Measurements from ENCODE around the gene ZNF692.

GRCh38 chr1:248821641-248822040, 37.2 kb downstream of the ZNF692 start:
- TF ChIP-seq, protein P1, sequence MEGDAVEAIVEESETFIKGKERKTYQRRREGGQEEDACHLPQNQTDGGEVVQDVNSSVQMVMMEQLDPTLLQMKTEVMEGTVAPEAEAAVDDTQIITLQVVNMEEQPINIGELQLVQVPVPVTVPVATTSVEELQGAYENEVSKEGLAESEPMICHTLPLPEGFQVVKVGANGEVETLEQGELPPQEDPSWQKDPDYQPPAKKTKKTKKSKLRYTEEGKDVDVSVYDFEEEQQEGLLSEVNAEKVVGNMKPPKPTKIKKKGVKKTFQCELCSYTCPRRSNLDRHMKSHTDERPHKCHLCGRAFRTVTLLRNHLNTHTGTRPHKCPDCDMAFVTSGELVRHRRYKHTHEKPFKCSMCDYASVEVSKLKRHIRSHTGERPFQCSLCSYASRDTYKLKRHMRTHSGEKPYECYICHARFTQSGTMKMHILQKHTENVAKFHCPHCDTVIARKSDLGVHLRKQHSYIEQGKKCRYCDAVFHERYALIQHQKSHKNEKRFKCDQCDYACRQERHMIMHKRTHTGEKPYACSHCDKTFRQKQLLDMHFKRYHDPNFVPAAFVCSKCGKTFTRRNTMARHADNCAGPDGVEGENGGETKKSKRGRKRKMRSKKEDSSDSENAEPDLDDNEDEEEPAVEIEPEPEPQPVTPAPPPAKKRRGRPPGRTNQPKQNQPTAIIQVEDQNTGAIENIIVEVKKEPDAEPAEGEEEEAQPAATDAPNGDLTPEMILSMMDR (IDR thresholded peaks at IDR 0.05) = no peak
- no peak for TF ChIP-seq POLR2A (IDR thresholded peaks at IDR 0.05)

Data from ovary (tissue), 3 donors.